ENCODE data around the gene C2CD4D. TPM values are rescaled to one million over a fixed set of nuclear protein-coding genes. Genes with fewer than 3 reads are reported as not detected.
A peak's percentile ranks its signal among the peaks of the same experiment; 100 is the strongest.

C2CD4D gene
- total and polyA plus RNA-seq, 8 donors: 0.35 to 1.2 (median 0.59) TPM

GRCh38 chr1:151803164-151803563 lies 36.5 kb downstream of the C2CD4D start:
- Histone ChIP-seq H3K4me3 (no peak overlapping the region), H3K27me3 (no peaks in the 10 kb centered on the region), H3K27ac (no peak overlapping the region), H3K4me1 (no peaks in the 10 kb centered on the region), H3K36me3 (peaks cover 0 to 4% (median 2%) of the 10 kb centered on the region in 3 donors), H3K9me3 (no peaks in the 10 kb centered on the region)
- FAIRE-seq: no peak
- TF ChIP-seq, protein P1, sequence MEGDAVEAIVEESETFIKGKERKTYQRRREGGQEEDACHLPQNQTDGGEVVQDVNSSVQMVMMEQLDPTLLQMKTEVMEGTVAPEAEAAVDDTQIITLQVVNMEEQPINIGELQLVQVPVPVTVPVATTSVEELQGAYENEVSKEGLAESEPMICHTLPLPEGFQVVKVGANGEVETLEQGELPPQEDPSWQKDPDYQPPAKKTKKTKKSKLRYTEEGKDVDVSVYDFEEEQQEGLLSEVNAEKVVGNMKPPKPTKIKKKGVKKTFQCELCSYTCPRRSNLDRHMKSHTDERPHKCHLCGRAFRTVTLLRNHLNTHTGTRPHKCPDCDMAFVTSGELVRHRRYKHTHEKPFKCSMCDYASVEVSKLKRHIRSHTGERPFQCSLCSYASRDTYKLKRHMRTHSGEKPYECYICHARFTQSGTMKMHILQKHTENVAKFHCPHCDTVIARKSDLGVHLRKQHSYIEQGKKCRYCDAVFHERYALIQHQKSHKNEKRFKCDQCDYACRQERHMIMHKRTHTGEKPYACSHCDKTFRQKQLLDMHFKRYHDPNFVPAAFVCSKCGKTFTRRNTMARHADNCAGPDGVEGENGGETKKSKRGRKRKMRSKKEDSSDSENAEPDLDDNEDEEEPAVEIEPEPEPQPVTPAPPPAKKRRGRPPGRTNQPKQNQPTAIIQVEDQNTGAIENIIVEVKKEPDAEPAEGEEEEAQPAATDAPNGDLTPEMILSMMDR (IDR thresholded peaks at IDR 0.05): no peak
- intact Hi-C loops (cut with DNase I): no loop called here
- ATAC-seq: no peak
- peak in 1 of 6 donors; percentile 25 for DNase-seq

DNA sequence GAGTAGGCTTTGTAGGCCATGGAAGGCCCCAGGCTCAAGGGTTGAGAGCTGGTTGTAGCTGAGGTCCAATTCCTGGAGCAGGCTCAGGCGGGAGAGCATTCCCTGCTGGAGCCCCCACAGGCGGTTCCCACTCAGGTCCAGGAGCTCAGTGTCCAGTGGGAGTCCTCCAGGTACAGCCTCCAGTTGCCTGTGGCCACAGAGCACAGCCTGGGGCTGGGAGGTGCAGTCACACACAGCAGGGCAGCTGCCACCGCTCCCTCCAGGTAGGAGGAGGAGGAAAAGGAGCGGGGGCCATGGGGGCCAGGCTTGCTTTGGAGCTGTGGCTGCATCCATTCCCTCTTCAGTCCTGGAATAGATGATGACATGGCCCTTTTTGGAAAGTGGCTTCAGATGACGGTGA lies 37.2 kb downstream of the C2CD4D start:
- FAIRE-seq (no peak), DNase-seq (peak in 1 of 6 donors; percentile 69), ATAC-seq (no peak)
- TF ChIP-seq, protein P1 (IDR thresholded peaks at IDR 0.05): no peak
- Histone ChIP-seq H3K4me1 (no peaks in the 10 kb centered on the region), H3K36me3 (no peaks in the 10 kb centered on the region), H3K4me3 (no peak overlapping the region), H3K27ac (no peak overlapping the region), H3K27me3 (no peaks in the 10 kb centered on the region), H3K9me3 (no peaks in the 10 kb centered on the region)
- intact Hi-C loops (cut with DNase I): no loop called here
- WGBS, 2 donors: 94% methylated on average over 5 of the region's 5 CpGs

GRCh38 chr1:151801846-151802245 lies 37.8 kb downstream of the C2CD4D start:
- 89 to 90% methylated on average over 7 of the region's 7 CpGs for WGBS, 2 donors
- no peaks in the 10 kb centered on the region for H3K27me3 ChIP-seq
- H3K27ac ChIP-seq: no peak overlapping the region
- ATAC-seq (no peak), FAIRE-seq (no peak), DNase-seq (peak in 1 of 6 donors; percentile 44)
- intact Hi-C loops (cut with DNase I): no loop called here
- H3K9me3 ChIP-seq: no peaks in the 10 kb centered on the region
- TF ChIP-seq, protein P1 (IDR thresholded peaks at IDR 0.05): no peak
- no peaks in the 10 kb centered on the region for H3K36me3 ChIP-seq
- H3K4me1 ChIP-seq: no peaks in the 10 kb centered on the region
- H3K4me3 ChIP-seq: no peak overlapping the region

DNA sequence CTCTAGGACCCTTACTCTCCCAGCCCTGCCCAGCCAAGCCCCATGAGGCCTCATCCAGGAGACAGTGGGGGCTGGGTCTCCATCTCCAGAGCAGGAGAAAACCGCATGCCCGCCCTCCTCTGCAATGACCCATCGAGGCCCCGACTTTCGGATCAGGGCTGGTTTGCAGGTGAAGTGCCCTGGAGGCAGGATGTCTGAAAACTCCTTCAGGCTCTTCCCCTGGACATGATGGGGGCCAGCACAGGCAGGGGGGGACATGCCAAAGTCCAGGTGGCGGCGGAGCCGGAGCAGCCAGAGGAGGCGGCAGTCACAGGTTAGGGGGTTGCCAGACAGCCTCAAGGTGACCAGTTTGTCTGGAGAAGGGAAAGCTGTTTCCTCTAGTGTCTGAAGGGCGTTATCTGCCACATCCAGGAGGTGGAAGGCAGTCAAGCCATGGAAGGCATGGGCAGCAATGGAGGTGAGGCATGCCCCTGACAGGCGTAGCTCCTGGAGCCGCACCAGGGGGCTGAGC lies 38.3 kb downstream of the C2CD4D start:
- no peaks in the 10 kb centered on the region for H3K9me3 ChIP-seq
- no peak for FAIRE-seq
- no peak overlapping the region for H3K27ac ChIP-seq
- H3K4me1 ChIP-seq: no peaks in the 10 kb centered on the region
- ATAC-seq: no peak
- no peaks in the 10 kb centered on the region for H3K36me3 ChIP-seq
- WGBS, 2 donors: 92 to 93% methylated on average over 12 of the region's 12 CpGs
- intact Hi-C loops (cut with DNase I): no loop called here
- TF ChIP-seq, protein P1 (IDR thresholded peaks at IDR 0.05): no peak
- DNase-seq: no peak
- no peaks in the 10 kb centered on the region for H3K27me3 ChIP-seq
- no peak overlapping the region for H3K4me3 ChIP-seq

- Histone ChIP-seq H3K4me1 (no peaks in the 10 kb centered on the region), H3K27ac (no peak overlapping the region), H3K4me3 (no peak overlapping the region), H3K36me3 (no peaks in the 10 kb centered on the region), H3K27me3 (no peaks in the 10 kb centered on the region), H3K9me3 (no peaks in the 10 kb centered on the region)
- 66 to 76% methylated on average over 8 of the region's 8 CpGs for WGBS, 2 donors
- ATAC-seq: no peak
- no peak for DNase-seq
- TF ChIP-seq, protein P1 (IDR thresholded peaks at IDR 0.05): no peak
- intact Hi-C loops (cut with DNase I): no loop called here
- no peak for FAIRE-seq
Observed at GRCh38 chr1:151800830-151801229, 38.8 kb downstream of the C2CD4D start.

Data from pancreas (tissue), 10 donors.